NCI-H2107 (cell line): ENCODE data around the gene AIF1.

ENCODE experiments used
- DNase-seq: peaks from one replicate; lab custom pipeline; 2025; lab: John Stamatoyannopoulos, UW

The AIF1 gene

GRCh38 chr6:31642798-31643570 lies 27.9 kb downstream of the AIF1 start:
- no peak for DNase-seq

- no peak for DNase-seq
Measured at GRCh38 chr6:31643818-31644454, 28.9 kb downstream of the AIF1 start.

GRCh38 chr6:31645325-31645724 lies 30.3 kb downstream of the AIF1 start:
- DNase-seq = no peak

GRCh38 chr6:31651602-31652191 lies 36.7 kb downstream of the AIF1 start:
- DNase-seq = no peak

- no peak for DNase-seq
Measured at GRCh38 chr6:31652925-31653724, 38.1 kb downstream of the AIF1 start.

GRCh38 chr6:31654574-31655348 lies 39.7 kb downstream of the AIF1 start:
- DNase-seq = no peak

GRCh38 chr6:31655349-31656237 lies 40.6 kb downstream of the AIF1 start, which contains the start of gene APOM:
Gene APOM, plus strand, starts transcription at chr6:31655894. Its CDS starts 73 bp downstream, at chr6:31655967.
- no peak for DNase-seq

- DNase-seq = no peak
Measured at GRCh38 chr6:31657406-31658157, 42.5 kb downstream of the AIF1 start.

GRCh38 chr6:31658158-31658688 lies 43.2 kb downstream of the AIF1 start:
- no peak for DNase-seq

GRCh38 chr6:31658983-31659648 lies 44.1 kb downstream of the AIF1 start:
- no peak for DNase-seq

- no peak for DNase-seq
Measured at GRCh38 chr6:31659649-31660380, 44.8 kb downstream of the AIF1 start.

- DNase-seq = peak; percentile 38
Measured at GRCh38 chr6:31660381-31661261, 45.6 kb downstream of the AIF1 start, which contains the start of gene C6orf47. Gene C6orf47, minus strand, starts transcription at chr6:31660778. Its CDS starts 831 bp downstream, at chr6:31659947.

- no peak for DNase-seq
Measured at GRCh38 chr6:31661262-31662123, 46.5 kb downstream of the AIF1 start.

GRCh38 chr6:31662124-31662723 lies 47.2 kb downstream of the AIF1 start:
- no peak for DNase-seq

- DNase-seq = no peak
Measured at GRCh38 chr6:31663126-31663960, 48.3 kb downstream of the AIF1 start.
